ENCODE data around the gene STON2.

DNA sequence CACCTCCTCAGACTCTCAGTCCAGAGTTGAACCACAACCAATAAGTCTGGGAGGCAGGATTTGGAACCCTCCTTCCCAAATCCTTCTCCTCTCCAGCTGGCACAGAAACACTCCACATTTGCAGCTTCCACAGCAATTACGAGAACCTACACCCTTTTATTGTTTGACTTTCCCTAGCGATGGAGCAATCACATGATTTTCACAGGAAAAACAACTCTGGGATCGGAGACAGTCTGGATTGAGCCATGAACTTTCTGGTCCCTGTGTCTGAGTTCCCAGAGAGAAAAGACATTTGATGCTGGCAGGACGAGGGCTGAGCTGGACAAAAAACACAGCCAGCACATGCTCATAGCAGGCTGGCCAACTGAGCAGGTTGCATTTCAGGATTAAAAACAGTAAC, 49.0 kb upstream of the STON2 start:
- TF ChIP-seq, protein P1, sequence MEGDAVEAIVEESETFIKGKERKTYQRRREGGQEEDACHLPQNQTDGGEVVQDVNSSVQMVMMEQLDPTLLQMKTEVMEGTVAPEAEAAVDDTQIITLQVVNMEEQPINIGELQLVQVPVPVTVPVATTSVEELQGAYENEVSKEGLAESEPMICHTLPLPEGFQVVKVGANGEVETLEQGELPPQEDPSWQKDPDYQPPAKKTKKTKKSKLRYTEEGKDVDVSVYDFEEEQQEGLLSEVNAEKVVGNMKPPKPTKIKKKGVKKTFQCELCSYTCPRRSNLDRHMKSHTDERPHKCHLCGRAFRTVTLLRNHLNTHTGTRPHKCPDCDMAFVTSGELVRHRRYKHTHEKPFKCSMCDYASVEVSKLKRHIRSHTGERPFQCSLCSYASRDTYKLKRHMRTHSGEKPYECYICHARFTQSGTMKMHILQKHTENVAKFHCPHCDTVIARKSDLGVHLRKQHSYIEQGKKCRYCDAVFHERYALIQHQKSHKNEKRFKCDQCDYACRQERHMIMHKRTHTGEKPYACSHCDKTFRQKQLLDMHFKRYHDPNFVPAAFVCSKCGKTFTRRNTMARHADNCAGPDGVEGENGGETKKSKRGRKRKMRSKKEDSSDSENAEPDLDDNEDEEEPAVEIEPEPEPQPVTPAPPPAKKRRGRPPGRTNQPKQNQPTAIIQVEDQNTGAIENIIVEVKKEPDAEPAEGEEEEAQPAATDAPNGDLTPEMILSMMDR (IDR thresholded peaks at IDR 0.05), result no peak
- TF ChIP-seq POLR2A (IDR thresholded peaks at IDR 0.05), result no peak

Data from body of pancreas (tissue), 4 donors.